Endothelial cell of umbilical vein (primary cell): ENCODE data around the gene AGMO. TPM values are rescaled to one million over a fixed set of nuclear protein-coding genes. Genes with fewer than 3 reads are reported as not detected.

Experiments used
- BruUV-seq: library from RNA; stranded (reverse); fragments of 400-500 nt; replicated peaks from 2 replicates; lab custom pipeline; 2021; lab: Mats Ljungman, UMichigan
- CTCF ChIA-PET: fragments of 300-600, 350-600 bp; sonication (Branson Sonifier 250); formaldehyde crosslinking; loops from one replicate; lab custom pipeline; 2021; ENCODE audit warnings: antibody characterized with exemption, inconsistent platforms; lab: Charles Lee
- POLR2A ChIA-PET: fragments of 300-600, 350-600 bp; sonication (Branson Sonifier 250); formaldehyde crosslinking; loops from one replicate; lab custom pipeline; 2021; ENCODE audit warnings: antibody characterized with exemption, inconsistent platforms; lab: Charles Lee
- DNase-seq: peaks from one replicate; pipeline ENCODE4 v3.0.0-alpha.2; 2011; ENCODE audit warnings: low read depth, low spot score
- FAIRE-seq: peaks from 2 replicates; lab custom pipeline; 2011; peaks lifted over from hg19 to GRCh38; lab: Jason Lieb, UNC
- H2AFZ ChIP-seq: 2 replicates; pipeline ENCODE4 v1.6.0; 2012; ENCODE audit warnings: low read depth, low read length, control low read depth, inconsistent platforms
- H3K27ac ChIP-seq: 2 replicates; pipeline ENCODE4 v1.5.1; 2011; ENCODE audit warnings: low read depth, mild to moderate bottlenecking, control low read depth, low read length, moderate library complexity; ENCODE audit not compliant: insufficient read depth
- H3K27me3 ChIP-seq, 2 experiments: 2 replicates each; pipeline versions ENCODE4 v1.6.0 to v1.6.1; 2011; ENCODE audit warnings: low read length in 2 of 2, mixed read lengths in 1 of 2; ENCODE audit not compliant: control insufficient read depth in 2 of 2, insufficient read depth in 2 of 2
- H3K36me3 ChIP-seq, 2 experiments: 2 replicates in 1 of 2; 3 replicates in 1 of 2; pipeline ENCODE4 v1.5.1; 2011; ENCODE audit warnings: low read length in 2 of 2, mild to moderate bottlenecking in 1 of 2, moderate library complexity in 1 of 2; ENCODE audit not compliant: control insufficient read depth in 2 of 2, insufficient read depth in 2 of 2; ENCODE audit errors: extremely low read depth in 1 of 2
- H3K4me1 ChIP-seq: 3 replicates; pipeline ENCODE4 v1.5.1; 2011; ENCODE audit warnings: mild to moderate bottlenecking, low read length; ENCODE audit not compliant: control insufficient read depth, insufficient read depth; ENCODE audit errors: extremely low read depth
- H3K4me2 ChIP-seq: 2 replicates; pipeline ENCODE4 v1.6.1; 2011; ENCODE audit warnings: low read length, control low read depth, mixed read lengths; ENCODE audit not compliant: insufficient read depth
- H3K4me3 ChIP-seq, 3 experiments: fragments of 200-600 bp in 1 of 3; sonication (generic), shearing (Covaris generic) in 1 of 3; replicated peaks in 1 of 3; 2 replicates each; pipeline ENCODE4 v1.5.1; 2011 to 2016; ENCODE audit warnings: control low read depth in 3 of 3, low read length in 3 of 3, mild to moderate bottlenecking in 2 of 3, inconsistent platforms in 1 of 3, low read depth in 1 of 3, moderate library complexity in 1 of 3; ENCODE audit not compliant: insufficient read depth in 1 of 3
- H3K79me2 ChIP-seq: 2 replicates; pipeline ENCODE4 v1.6.0; 2012; ENCODE audit warnings: low read length, inconsistent platforms; ENCODE audit not compliant: control insufficient read depth, insufficient read depth
- H3K9ac ChIP-seq: replicated peaks from 2 replicates; pipeline ENCODE3; 2011; ENCODE audit warnings: low read length, control low read depth; ENCODE audit not compliant: insufficient read depth; ENCODE audit errors: extremely low read depth
- H3K9me1 ChIP-seq: replicated peaks from 3 replicates; pipeline ENCODE4 v1.6.0; 2011; ENCODE audit warnings: mild to moderate bottlenecking, low read length; ENCODE audit not compliant: control insufficient read depth, insufficient read depth; ENCODE audit errors: extremely low read depth
- H3K9me3 ChIP-seq: replicated peaks from 2 replicates; pipeline ENCODE4 v1.5.1; 2012; ENCODE audit warnings: low read length, inconsistent platforms; ENCODE audit not compliant: control insufficient read depth, insufficient read depth
- H4K20me1 ChIP-seq: replicated peaks from 2 replicates; pipeline ENCODE3; 2011; ENCODE audit warnings: mild to moderate bottlenecking, low read length; ENCODE audit not compliant: control insufficient read depth, insufficient read depth; ENCODE audit errors: extremely low read depth
- CTCF ChIP-seq, 2 donors: IDR thresholded peaks; 1 replicate in 1 of 2; 2 replicates in 1 of 2; pipeline ENCODE4 v1.5.1; 2011; ENCODE audit warnings: low read length in 2 of 2, mild to moderate bottlenecking in 2 of 2, moderate library complexity in 2 of 2, control low read depth in 1 of 2, inconsistent platforms in 1 of 2, low read depth in 1 of 2; ENCODE audit not compliant: insufficient read depth in 1 of 2; ENCODE audit errors: extremely low read depth in 1 of 2
- EZH2 ChIP-seq: IDR thresholded peaks from 2 replicates; pipeline ENCODE4 v1.6.1; 2012; ENCODE audit warnings: borderline replicate concordance, low read depth, mild to moderate bottlenecking, moderate library complexity, low read length, inconsistent platforms; ENCODE audit not compliant: severe bottlenecking
- FOS ChIP-seq: IDR thresholded peaks from 2 replicates; pipeline ENCODE4 v1.6.1; 2011; ENCODE audit warnings: mild to moderate bottlenecking, low read length, moderate library complexity, borderline replicate concordance; ENCODE audit not compliant: insufficient read depth
- GATA2 ChIP-seq: IDR thresholded peaks from 2 replicates; pipeline ENCODE4 v1.7.0; 2011; ENCODE audit warnings: low read depth, mild to moderate bottlenecking, moderate library complexity, mixed read lengths, low read length; ENCODE audit not compliant: insufficient read length, insufficient read depth
- JUN ChIP-seq: IDR thresholded peaks from 2 replicates; pipeline ENCODE4 v1.6.1; 2011; ENCODE audit warnings: borderline replicate concordance, low read depth; ENCODE audit not compliant: insufficient read length, insufficient read depth
- MAX ChIP-seq: IDR thresholded peaks from 2 replicates; pipeline ENCODE4 v1.6.1; 2011; ENCODE audit not compliant: insufficient read depth, insufficient read length
- MYC ChIP-seq: IDR thresholded peaks from one replicate; pipeline ENCODE4 v1.6.1; 2011; ENCODE audit warnings: mild to moderate bottlenecking, low read depth, low read length
- dilution Hi-C: fragments of 300-500 bp; cut with MboI; formaldehyde crosslinking; loops from one replicate; pipeline ENCODE4 v1.15.0; 2019; ENCODE audit warnings: low sequenced_read_pairs; ENCODE audit not compliant: extremely low pct_ligation_motif_present
- intact Hi-C: fragments of 100-400 bp; cut with micrococcal nuclease; formaldehyde crosslinking; loops from one replicate; pipeline ENCODE4 v1.10.0; 2022
- polyA plus RNA-seq, 4 experiments: library from polyadenylated mRNA; depleted of rRNA in 3 of 4; stranded (reverse) in 3 of 4; unstranded in 1 of 4; fragments of >200 nt; gene quantifications; 2 replicates each; pipeline versions ENCODE4 v1.2.1 to v1.2.3, GENCODE V29; 2011 to 2012; ENCODE audit warnings: missing spikeins in 1 of 4
- total RNA-seq: library from RNA; stranded (reverse); gene quantifications from 2 replicates; pipeline ENCODE4 v1.2.3, GENCODE V29; 2021

Gene AGMO
- total and polyA plus RNA-seq, 2 donors (not counting 3 experiments of a cell fraction or from before 2014, with no cell fraction given): 0.23 to 0.40 TPM

- H3K4me2 ChIP-seq: no peak overlapping the region
- FAIRE-seq (no peak), DNase-seq (no peak)
- H4K20me1 ChIP-seq: no peaks in the 10 kb centered on the region
- no peak for TF ChIP-seq GATA2
- TF ChIP-seq MAX: no peak
- no peak for TF ChIP-seq CTCF (IDR thresholded peaks at IDR 0.05; ENCODE audit: extremely low read depth in 1 of 2, insufficient read depth in 1 of 2, low read depth in 1 of 2, low read length in 2 of 2)
- no peak for TF ChIP-seq FOS
- TF ChIP-seq MYC: no peak
- TF ChIP-seq EZH2: no peak
- no peak for TF ChIP-seq JUN
- ChIA-PET POLR2A (no interaction called here), CTCF (no interaction called here)
- BruUV-seq: no TSS peak
- H3K9ac ChIP-seq: no peak overlapping the region
- intact Hi-C loops (no loop called here), dilution Hi-C loops (no loop called here)
- H3K36me3 ChIP-seq: no peaks in the 10 kb centered on the region
- no peaks in the 10 kb centered on the region for H3K4me1 ChIP-seq
- no peaks in the 10 kb centered on the region for H3K9me3 ChIP-seq
- H3K27ac ChIP-seq: no peak overlapping the region
- no peaks in the 10 kb centered on the region for H3K9me1 ChIP-seq
- no peak overlapping the region for H2AFZ ChIP-seq
- H3K4me3 ChIP-seq: no peak overlapping the region
- H3K79me2 ChIP-seq: no peaks in the 10 kb centered on the region
- H3K27me3 ChIP-seq: no peaks in the 10 kb centered on the region
These were observed 44.7 kb upstream of the AGMO start for GRCh38 chr7:15606561-15606960.
